ENCODE measurements around the gene KRTAP5-5. TPM values are rescaled to one million over a fixed set of nuclear protein-coding genes. Genes with fewer than 3 reads are reported as not detected.

KRTAP5-5 gene
- total and polyA plus RNA-seq, 2 of the 13 experiments (the other 11 are each of a cell fraction or from before 2014, with no cell fraction given), result not detected

GRCh38 chr11:1674173-1675131, 44.9 kb downstream of the KRTAP5-5 start:
- Histone ChIP-seq H3K79me2 (ENCODE audit: insufficient read depth, low read length) (no peaks in the 10 kb centered on the region), H3K4me2 (ENCODE audit: low read depth, low read length) (peak overlapping the region; percentile 67), H3K9ac (ENCODE audit: insufficient read depth, low read depth, low read length) (peak overlapping the region; percentile 74), H3K27ac (ENCODE audit: extremely low read length, insufficient read depth, low read length) (peak overlapping the region; percentile 95), H3K27me3 (ENCODE audit: control insufficient read depth in 1 of 2, insufficient read depth in 2 of 2, low read length in 2 of 2) (no peaks in the 10 kb centered on the region), H3K9me3 (ENCODE audit: low read length) (no peaks in the 10 kb centered on the region), H3K4me1 (ENCODE audit: insufficient read depth, low read length) (peaks cover 93% of the 10 kb centered on the region), H3K36me3 (replicated peaks in 1 of 2; ENCODE audit: control insufficient read depth in 1 of 2, insufficient read depth in 2 of 2, low read length in 2 of 2) (no peaks in the 10 kb centered on the region), H2AFZ (ENCODE audit: low read length) (no peak overlapping the region), H4K20me1 (ENCODE audit: insufficient read depth, low read length) (no peaks in the 10 kb centered on the region), H3K4me3 (replicated peaks in 1 of 3; ENCODE audit: insufficient read depth in 1 of 3, low read depth in 2 of 3, low read length in 3 of 3) (peak overlapping the region in 1 of 3 experiments; percentile 38; a peak in 2 of 6 replicates)
- intact Hi-C loops (cut with micrococcal nuclease; ENCODE audit: unreplicated experiment), result no loop called here
- WGBS (ENCODE audit: low lambda C conversion rate), result 30% methylated on average over 18 of the region's 21 CpGs
- FAIRE-seq (no peak), ATAC-seq (peak; percentile 71), DNase-seq (ENCODE audit: low spot score) (no peak)
- no TSS peak for BruUV-seq (replicated peaks)
- in situ Hi-C loops (cut with HindIII; ENCODE audit: extremely low pct_ligation_motif_present, low pct_unique_long_range_greater_than_20kb), result no loop called here
- ChIA-PET CTCF (ENCODE audit: low intra/inter-chr PET ratio, low total read pairs) (interaction anchor here (2.9 kb wide), 1 partner anchor 19 kb away, joined by 9 read pairs; no protein-coding TSS in a partner anchor), POLR2A (interaction anchor here (1.2 to 7.2 kb wide), 5 partner anchors 8 to 314 kb away, joined by 4 to 141 read pairs (median 10); partner anchors contain the start of gene CTSD)
- TF ChIP-seq MLLT10 (CRISPR knock-in tag; IDR thresholded peaks at IDR 0.05), result no peak
- TF ChIP-seq MED8 (CRISPR knock-in tag; IDR thresholded peaks at IDR 0.05; ENCODE audit: insufficient replicate concordance), result peak; percentile 66
- no peak for TF ChIP-seq MAF1 (CRISPR knock-in tag; IDR thresholded peaks at IDR 0.05; ENCODE audit: borderline replicate concordance)
- TF ChIP-seq ZIK1 (CRISPR knock-in tag; IDR thresholded peaks at IDR 0.05; ENCODE audit: borderline replicate concordance, low read depth), result no peak
- TF ChIP-seq SMARCC2 (IDR thresholded peaks at IDR 0.05), result no peak
- TF ChIP-seq ZEB1 (IDR thresholded peaks at IDR 0.05; ENCODE audit: insufficient replicate concordance, low read depth), result peak; percentile 20
- TF ChIP-seq GFI1 (CRISPR knock-in tag; IDR thresholded peaks at IDR 0.05; ENCODE audit: borderline replicate concordance), result 0 out of 2 replicates have a peak, but pooled peaks have one; percentile 9
- peak; percentile 80 for TF ChIP-seq ZBTB38 (CRISPR knock-in tag; IDR thresholded peaks at IDR 0.05)
- TF ChIP-seq NCOA2 (CRISPR knock-in tag; IDR thresholded peaks at IDR 0.05), result peak; percentile 78
- TF ChIP-seq YEATS2 (CRISPR knock-in tag; IDR thresholded peaks at IDR 0.05; ENCODE audit: borderline replicate concordance), result no peak
- peak; percentile 28; the same call in 1 of the 2 replicates for TF ChIP-seq NFKB2 (CRISPR knock-in tag; IDR thresholded peaks at IDR 0.05; ENCODE audit: borderline replicate concordance)
- TF ChIP-seq ZNF607 (CRISPR knock-in tag; IDR thresholded peaks at IDR 0.05; ENCODE audit: borderline replicate concordance), result peak; percentile 37; the same call in 1 of the 2 replicates
- TF ChIP-seq THAP11 (CRISPR knock-in tag; IDR thresholded peaks at IDR 0.05), result no peak; the same call in 1 of the 2 replicates
- TF ChIP-seq ZBTB7B (CRISPR knock-in tag; IDR thresholded peaks at IDR 0.05), result 0 out of 2 replicates have a peak, but pooled peaks have one; percentile 10
- TF ChIP-seq, protein P1, sequence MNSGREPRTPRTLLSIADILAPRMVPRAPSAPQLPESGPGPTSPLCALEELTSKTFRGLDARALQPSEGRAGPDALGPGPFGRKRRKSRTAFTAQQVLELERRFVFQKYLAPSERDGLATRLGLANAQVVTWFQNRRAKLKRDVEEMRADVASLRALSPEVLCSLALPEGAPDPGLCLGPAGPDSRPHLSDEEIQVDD (CRISPR knock-in tag; IDR thresholded peaks at IDR 0.05; ENCODE audit: borderline replicate concordance), result no peak
- TF ChIP-seq, protein P2, sequence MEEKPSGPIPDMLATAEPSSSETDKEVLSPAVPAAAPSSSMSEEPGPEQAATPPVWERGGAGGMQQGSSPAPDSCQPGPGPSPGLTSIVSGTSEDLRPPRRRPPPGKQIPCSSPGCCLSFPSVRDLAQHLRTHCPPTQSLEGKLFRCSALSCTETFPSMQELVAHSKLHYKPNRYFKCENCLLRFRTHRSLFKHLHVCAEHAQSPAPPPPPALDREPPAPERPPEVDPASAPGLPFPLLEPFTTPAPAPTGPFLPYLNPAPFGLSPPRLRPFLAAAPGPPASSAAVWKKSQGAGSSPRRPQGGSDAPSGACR (CRISPR knock-in tag; IDR thresholded peaks at IDR 0.05), result 0 out of 2 replicates have a peak, but pooled peaks have one; percentile 35
- TF ChIP-seq HOXA7 (CRISPR knock-in tag; IDR thresholded peaks at IDR 0.05), result no peak
- TF ChIP-seq, protein P3, sequence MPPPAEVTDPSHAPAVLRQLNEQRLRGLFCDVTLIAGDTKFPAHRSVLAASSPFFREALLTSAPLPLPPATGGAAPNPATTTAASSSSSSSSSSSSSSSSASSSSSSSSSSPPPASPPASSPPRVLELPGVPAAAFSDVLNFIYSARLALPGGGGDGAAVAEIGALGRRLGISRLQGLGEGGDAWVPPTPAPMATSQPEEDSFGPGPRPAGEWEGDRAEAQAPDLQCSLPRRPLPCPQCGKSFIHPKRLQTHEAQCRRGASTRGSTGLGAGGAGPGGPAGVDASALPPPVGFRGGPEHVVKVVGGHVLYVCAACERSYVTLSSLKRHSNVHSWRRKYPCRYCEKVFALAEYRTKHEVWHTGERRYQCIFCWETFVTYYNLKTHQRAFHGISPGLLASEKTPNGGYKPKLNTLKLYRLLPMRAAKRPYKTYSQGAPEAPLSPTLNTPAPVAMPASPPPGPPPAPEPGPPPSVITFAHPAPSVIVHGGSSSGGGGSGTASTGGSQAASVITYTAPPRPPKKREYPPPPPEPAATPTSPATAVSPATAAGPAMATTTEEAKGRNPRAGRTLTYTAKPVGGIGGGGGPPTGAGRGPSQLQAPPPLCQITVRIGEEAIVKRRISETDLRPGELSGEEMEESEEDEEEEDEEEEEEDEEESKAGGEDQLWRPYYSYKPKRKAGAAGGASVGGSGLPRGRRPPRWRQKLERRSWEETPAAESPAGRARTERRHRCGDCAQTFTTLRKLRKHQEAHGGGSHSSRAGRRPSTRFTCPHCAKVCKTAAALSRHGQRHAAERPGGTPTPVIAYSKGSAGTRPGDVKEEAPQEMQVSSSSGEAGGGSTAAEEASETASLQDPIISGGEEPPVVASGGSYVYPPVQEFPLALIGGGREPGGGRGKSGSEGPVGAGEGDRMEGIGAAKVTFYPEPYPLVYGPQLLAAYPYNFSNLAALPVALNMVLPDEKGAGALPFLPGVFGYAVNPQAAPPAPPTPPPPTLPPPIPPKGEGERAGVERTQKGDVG (CRISPR knock-in tag; IDR thresholded peaks at IDR 0.05; ENCODE audit: borderline replicate concordance), result no peak
- no peak for TF ChIP-seq HNRNPL (IDR thresholded peaks at IDR 0.05; ENCODE audit: low read depth, low read length)
